GM19467 (cell line): ENCODE measurements around the gene UNC119.
"Not testable (repeated sequence)": the region's sequence is repeated elsewhere in the genome, so short reads cannot be mapped to it uniquely, and the experiment has no call there.

Source experiments
- ATAC-seq: cut with Tn5 transposase; IDR thresholded peaks from one replicate; pipeline ENCODE4 v1.9.1; 2021; ENCODE audit warnings: mild to moderate bottlenecking, moderate library complexity; ENCODE audit not compliant: unreplicated experiment

UNC119 gene

GRCh38 chr17:28552176-28552999 lies at the start of gene UNC119:
Gene UNC119, minus strand, starts transcription at chr17:28552624. Its CDS starts 67 bp downstream, at chr17:28552557.
- ATAC-seq: peak; percentile 48

GRCh38 chr17:28599311-28600184 lies 47.1 kb upstream of the UNC119 start:
- ATAC-seq: peak; percentile 40

- ATAC-seq: peak; percentile 78
These were observed 46.4 kb upstream of the UNC119 start, which contains the start of gene SPAG5 for GRCh38 chr17:28598799-28599310. Gene SPAG5, minus strand, starts transcription at chr17:28599025. Its CDS starts 79 bp downstream, at chr17:28598946.

- ATAC-seq: no peak
These were observed 46.0 kb upstream of the UNC119 start for GRCh38 chr17:28598389-28598788.

GRCh38 chr17:28597606-28598383 lies 45.4 kb upstream of the UNC119 start:
- no peak for ATAC-seq

GRCh38 chr17:28592260-28592659 lies 39.8 kb upstream of the UNC119 start:
- ATAC-seq: no peak

- no peak for ATAC-seq
These were observed 33.4 kb upstream of the UNC119 start for GRCh38 chr17:28585851-28586250.

GRCh38 chr17:28584434-28584833 lies 32.0 kb upstream of the UNC119 start:
- ATAC-seq: no peak

- ATAC-seq: no peak
These were observed 30.1 kb upstream of the UNC119 start for GRCh38 chr17:28582513-28582912.

- no peak for ATAC-seq
These were observed 28.5 kb upstream of the UNC119 start for GRCh38 chr17:28580959-28581358.

GRCh38 chr17:28579526-28579925 lies 27.1 kb upstream of the UNC119 start:
- no peak for ATAC-seq

- no peak for ATAC-seq
These were observed 26.1 kb upstream of the UNC119 start for GRCh38 chr17:28578246-28579195.

- ATAC-seq: no peak
These were observed 25.0 kb upstream of the UNC119 start for GRCh38 chr17:28577466-28577824.

- peak; percentile 86 for ATAC-seq
These were observed 24.5 kb upstream of the UNC119 start, which contains the start of gene ALDOC for GRCh38 chr17:28576758-28577465. Gene ALDOC, minus strand, starts transcription at chr17:28576895. Its CDS starts 1,363 bp downstream, at chr17:28575532.

GRCh38 chr17:28576016-28576415 lies 23.6 kb upstream of the UNC119 start:
- not testable (repeated sequence) for ATAC-seq

GRCh38 chr17:28575126-28575795 lies 22.8 kb upstream of the UNC119 start:
- no peak for ATAC-seq

GRCh38 chr17:28574526-28574925 lies 22.1 kb upstream of the UNC119 start:
- ATAC-seq: no peak

- no peak for ATAC-seq
These were observed 21.6 kb upstream of the UNC119 start for GRCh38 chr17:28573966-28574480.
